Measurements from ENCODE around the gene TBC1D13.

The TBC1D13 gene

DNA sequence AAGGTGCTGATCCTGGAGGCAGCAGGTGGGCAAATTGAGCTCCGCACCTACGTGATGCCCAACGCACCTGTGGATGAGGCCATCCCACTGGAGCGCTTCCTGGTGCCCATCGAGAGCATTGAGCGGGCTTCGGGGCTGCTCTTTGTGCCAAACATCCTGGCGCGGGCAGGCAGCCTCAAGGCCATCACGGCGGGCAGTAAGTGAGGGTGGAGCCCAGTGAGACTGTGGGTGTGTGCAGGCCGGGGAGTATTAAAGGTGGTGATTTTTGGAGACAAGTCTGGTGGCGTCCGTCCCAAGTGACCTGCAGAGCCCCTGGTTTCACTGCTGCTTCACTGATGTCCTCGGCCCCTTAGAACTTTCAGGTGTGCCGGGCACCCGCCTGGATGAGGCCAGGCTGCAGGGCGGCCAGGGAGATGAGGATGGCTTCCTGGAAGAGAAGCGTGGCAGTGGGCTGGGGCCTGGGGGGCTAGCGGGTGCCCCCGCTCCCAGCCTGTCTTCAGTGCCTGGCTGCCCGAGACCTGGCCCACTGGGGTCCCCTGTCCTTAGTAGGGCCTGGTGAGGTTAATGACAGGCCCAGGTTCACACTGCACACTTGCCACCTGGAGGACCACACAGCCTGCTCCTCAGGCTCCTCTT lies 35.5 kb downstream of the TBC1D13 start:
- Histone ChIP-seq H3K27ac (ENCODE audit: low read depth, low read length) (no peak overlapping the region), H4K20me1 (ENCODE audit: control insufficient read depth, insufficient read depth, low read depth, low read length) (no peaks in the 10 kb centered on the region), H3K4me3 (ENCODE audit: low read length) (no peak overlapping the region), H3K4me1 (ENCODE audit: control insufficient read depth, low read length) (peaks cover 20% of the 10 kb centered on the region), H3K79me2 (ENCODE audit: control insufficient read depth, low read length) (peaks cover 24% of the 10 kb centered on the region), H3F3A (ENCODE audit: control insufficient read depth, insufficient read depth) (no peaks in the 10 kb centered on the region), H3K36me3 (ENCODE audit: control insufficient read depth, low read length) (peaks cover 81% of the 10 kb centered on the region), H3K9me3 (ENCODE audit: control insufficient read depth, insufficient read depth, low read length) (no peaks in the 10 kb centered on the region), H3K4me2 (ENCODE audit: low read length) (no peak overlapping the region), H3K9me2 (replicated peaks; ENCODE audit: control insufficient read depth, low read length) (no peaks in the 10 kb centered on the region), H3K27me3 (ENCODE audit: control insufficient read depth, low read length) (no peaks in the 10 kb centered on the region)
- TF ChIP-seq, protein P1, sequence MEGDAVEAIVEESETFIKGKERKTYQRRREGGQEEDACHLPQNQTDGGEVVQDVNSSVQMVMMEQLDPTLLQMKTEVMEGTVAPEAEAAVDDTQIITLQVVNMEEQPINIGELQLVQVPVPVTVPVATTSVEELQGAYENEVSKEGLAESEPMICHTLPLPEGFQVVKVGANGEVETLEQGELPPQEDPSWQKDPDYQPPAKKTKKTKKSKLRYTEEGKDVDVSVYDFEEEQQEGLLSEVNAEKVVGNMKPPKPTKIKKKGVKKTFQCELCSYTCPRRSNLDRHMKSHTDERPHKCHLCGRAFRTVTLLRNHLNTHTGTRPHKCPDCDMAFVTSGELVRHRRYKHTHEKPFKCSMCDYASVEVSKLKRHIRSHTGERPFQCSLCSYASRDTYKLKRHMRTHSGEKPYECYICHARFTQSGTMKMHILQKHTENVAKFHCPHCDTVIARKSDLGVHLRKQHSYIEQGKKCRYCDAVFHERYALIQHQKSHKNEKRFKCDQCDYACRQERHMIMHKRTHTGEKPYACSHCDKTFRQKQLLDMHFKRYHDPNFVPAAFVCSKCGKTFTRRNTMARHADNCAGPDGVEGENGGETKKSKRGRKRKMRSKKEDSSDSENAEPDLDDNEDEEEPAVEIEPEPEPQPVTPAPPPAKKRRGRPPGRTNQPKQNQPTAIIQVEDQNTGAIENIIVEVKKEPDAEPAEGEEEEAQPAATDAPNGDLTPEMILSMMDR (IDR thresholded peaks at IDR 0.05; ENCODE audit: low read depth, low read length, poor library complexity, severe bottlenecking): no peak
- TF ChIP-seq EZH2phosphoT487 (IDR thresholded peaks at IDR 0.05; ENCODE audit: borderline replicate concordance, low read length): no peak

GRCh38 chr9:128823362-128823902 lies 36.4 kb downstream of the TBC1D13 start:
- H3K27ac ChIP-seq (ENCODE audit: low read depth, low read length): no peak overlapping the region
- peaks cover 33% of the 10 kb centered on the region for H3K79me2 ChIP-seq (ENCODE audit: control insufficient read depth, low read length)
- H3K36me3 ChIP-seq (ENCODE audit: control insufficient read depth, low read length): peaks cover 88% of the 10 kb centered on the region
- peaks cover 19% of the 10 kb centered on the region for H3K4me1 ChIP-seq (ENCODE audit: control insufficient read depth, low read length)
- no peaks in the 10 kb centered on the region for H3K27me3 ChIP-seq (ENCODE audit: control insufficient read depth, low read length)
- H3K4me3 ChIP-seq (ENCODE audit: low read length): no peak overlapping the region
- no peaks in the 10 kb centered on the region for H3F3A ChIP-seq (ENCODE audit: control insufficient read depth, insufficient read depth)
- no peak for TF ChIP-seq EZH2phosphoT487 (IDR thresholded peaks at IDR 0.05; ENCODE audit: borderline replicate concordance, low read length)
- TF ChIP-seq, protein P1 (IDR thresholded peaks at IDR 0.05; ENCODE audit: low read depth, low read length, poor library complexity, severe bottlenecking): no peak
- no peaks in the 10 kb centered on the region for H3K9me2 ChIP-seq (replicated peaks; ENCODE audit: control insufficient read depth, low read length)
- H3K9me3 ChIP-seq (ENCODE audit: control insufficient read depth, insufficient read depth, low read length): no peaks in the 10 kb centered on the region
- H4K20me1 ChIP-seq (ENCODE audit: control insufficient read depth, insufficient read depth, low read depth, low read length): no peaks in the 10 kb centered on the region
- no peak overlapping the region for H3K4me2 ChIP-seq (ENCODE audit: low read length)

GRCh38 chr9:128823903-128824406 lies 36.9 kb downstream of the TBC1D13 start:
- Histone ChIP-seq H3K4me2 (ENCODE audit: low read length) (no peak overlapping the region), H3K4me3 (ENCODE audit: low read length) (no peak overlapping the region), H3F3A (ENCODE audit: control insufficient read depth, insufficient read depth) (no peaks in the 10 kb centered on the region), H3K79me2 (ENCODE audit: control insufficient read depth, low read length) (peaks cover 36% of the 10 kb centered on the region), H3K27ac (ENCODE audit: low read depth, low read length) (no peak overlapping the region), H3K9me2 (replicated peaks; ENCODE audit: control insufficient read depth, low read length) (no peaks in the 10 kb centered on the region), H3K36me3 (ENCODE audit: control insufficient read depth, low read length) (peaks cover 87% of the 10 kb centered on the region), H3K4me1 (ENCODE audit: control insufficient read depth, low read length) (peaks cover 23% of the 10 kb centered on the region), H4K20me1 (ENCODE audit: control insufficient read depth, insufficient read depth, low read depth, low read length) (no peaks in the 10 kb centered on the region), H3K9me3 (ENCODE audit: control insufficient read depth, insufficient read depth, low read length) (no peaks in the 10 kb centered on the region), H3K27me3 (ENCODE audit: control insufficient read depth, low read length) (no peaks in the 10 kb centered on the region)
- TF ChIP-seq, protein P1 (IDR thresholded peaks at IDR 0.05; ENCODE audit: low read depth, low read length, poor library complexity, severe bottlenecking): no peak
- TF ChIP-seq EZH2phosphoT487 (IDR thresholded peaks at IDR 0.05; ENCODE audit: borderline replicate concordance, low read length): no peak
